Upper lobe of left lung (tissue), 6 donors: ENCODE data around the gene RGS19. TPM values are rescaled to one million over a fixed set of nuclear protein-coding genes. Genes with fewer than 3 reads are reported as not detected.
A peak's percentile ranks its signal among the peaks of the same experiment; 100 is the strongest.

Experiments
- ATAC-seq, 2 donors: fragments of 200-7000 bp; cut with Tn5 transposase; one replicate each; pipeline ENCODE4 v1.9.1; 2022; ENCODE audit warnings: mild to moderate bottlenecking in 2 of 2, moderate library complexity in 2 of 2; ENCODE audit not compliant: low FRiP score in 2 of 2
- DNase-seq, 2 donors: peaks; one replicate each; pipeline ENCODE4 v3.0.0-alpha.2; 2019 to 2020
- H3K27ac ChIP-seq, 4 donors: fragments of 200-600 bp; sonication (generic); one replicate each; pipeline ENCODE4 v1.5.1; 2016 to 2019
- H3K27me3 ChIP-seq, 4 donors: fragments of 200-600 bp; sonication (generic); one replicate each; pipeline ENCODE4 v1.5.1; 2017 to 2019
- H3K36me3 ChIP-seq, 4 donors: fragments of 200-600 bp; sonication (generic); one replicate each; pipeline ENCODE4 v1.5.1; 2016 to 2019
- H3K4me1 ChIP-seq, 4 donors: fragments of 200-600 bp; sonication (generic); one replicate each; pipeline ENCODE4 v1.5.1; 2018 to 2019
- H3K4me3 ChIP-seq, 4 donors: fragments of 200-600 bp; sonication (generic); one replicate each; pipeline ENCODE4 v1.5.1; 2017 to 2019; ENCODE audit warnings: mild to moderate bottlenecking in 2 of 4, moderate library complexity in 1 of 4
- H3K9me3 ChIP-seq, 4 donors: fragments of 200-600 bp; sonication (generic); one replicate each; pipeline ENCODE4 v1.5.1; 2018 to 2019
- CTCF ChIP-seq, 6 experiments: fragments of 450-650 bp in 4 of 6; fragments of 200-600 bp in 2 of 6; sonication (generic) in 2 of 6; IDR thresholded peaks; one replicate each; pipeline ENCODE4 v1.5.1; 2016 to 2019; ENCODE audit warnings: antibody characterized with exemption in 6 of 6
- EP300 ChIP-seq, 4 donors: sonication (generic); formaldehyde crosslinking; IDR thresholded peaks; one replicate each; pipeline ENCODE4 v1.5.1; 2017; ENCODE audit warnings: antibody characterized with exemption in 4 of 4, control low read depth in 2 of 4
- POLR2A ChIP-seq, 4 donors: fragments of 450-650 bp; IDR thresholded peaks; one replicate each; pipeline ENCODE4 v1.5.1; 2016 to 2017; ENCODE audit warnings: antibody characterized with exemption in 4 of 4, mild to moderate bottlenecking in 2 of 4
- POLR2AphosphoS5 ChIP-seq, 2 donors: sonication (generic); formaldehyde crosslinking; IDR thresholded peaks; one replicate each; pipeline ENCODE4 v1.5.1; 2017; ENCODE audit warnings: antibody characterized with exemption in 2 of 2
- WGBS, 2 donors: methylation state at CpG; one replicate each; pipeline ENCODE4 v1.1.5; 2017 to 2018; 5-methylcytosine and 5-hydroxymethylcytosine counted together
- total RNA-seq, 6 donors: library from RNA; depleted of rRNA in 4 of 6; stranded (reverse); fragments of >200 nt in 4 of 6; gene quantifications; one replicate each; pipeline versions ENCODE4 v1.1.0 to v1.2.1, GENCODE V29; 2016 to 2021
- donor health status: DM: no; HTN: no; CAD: no; lungs with moderate emphysema.
- donor health status: DM: no; HTN: yes; CAD: no; lungs with severe emphysema.

RGS19 gene
- total RNA-seq, 6 donors from 2014 or later, result 21.5 to 70.8 (median 55.6) TPM

- TF ChIP-seq POLR2AphosphoS5 (IDR thresholded peaks at IDR 0.05) (no peak), CTCF (IDR thresholded peaks at IDR 0.05) (no peak), POLR2A (IDR thresholded peaks at IDR 0.05) (no peak), EP300 (IDR thresholded peaks at IDR 0.05) (no peak)
- 76 to 85% methylated on average over 11 to 18 of the region's 25 CpGs for WGBS, 2 donors
- no peak for ATAC-seq
These were observed 25.5 kb upstream of the RGS19 start for GRCh38 chr20:64104667-64105451.

GRCh38 chr20:64103871-64104666 is 24.8 kb upstream of the RGS19 start:
- H3K27me3 ChIP-seq, result peaks cover 1 to 19% (median 12%) of the 10 kb centered on the region in 4 donors
- WGBS, 2 donors, result 59 to 69% methylated on average over 11 to 13 of the region's 20 CpGs
- no peak for ATAC-seq
- TF ChIP-seq POLR2A (IDR thresholded peaks at IDR 0.05) (no peak), EP300 (IDR thresholded peaks at IDR 0.05) (no peak), CTCF (IDR thresholded peaks at IDR 0.05) (no peak), POLR2AphosphoS5 (IDR thresholded peaks at IDR 0.05) (no peak)
- H3K36me3 ChIP-seq, result peaks cover 0 to 3% (median 0%) of the 10 kb centered on the region in 4 donors
- no peaks in the 10 kb centered on the region for H3K9me3 ChIP-seq
- peaks cover 10 to 14% (median 11%) of the 10 kb centered on the region in 4 donors for H3K4me1 ChIP-seq
- H3K4me3 ChIP-seq, result no peak overlapping the region
- DNase-seq, result peak in 1 of 2 donors; percentile 10
- H3K27ac ChIP-seq, result no peak overlapping the region

More at GRCh38 chr20:64104667-64105451, 25.5 kb upstream of the RGS19 start:
- Histone ChIP-seq H3K9me3 (no peaks in the 10 kb centered on the region), H3K4me1 (peaks cover 10 to 14% (median 11%) of the 10 kb centered on the region in 4 donors), H3K4me3 (no peak overlapping the region), H3K27ac (no peak overlapping the region), H3K36me3 (no peaks in the 10 kb centered on the region), H3K27me3 (peaks cover 1 to 19% (median 12%) of the 10 kb centered on the region in 4 donors)
- peak in 1 of 2 donors; percentile 12 for DNase-seq

GRCh38 chr20:64102647-64103354 is 23.5 kb upstream of the RGS19 start:
- DNase-seq, result no peak
- Histone ChIP-seq H3K9me3 (no peaks in the 10 kb centered on the region), H3K27me3 (peaks cover 1 to 19% (median 12%) of the 10 kb centered on the region in 4 donors), H3K27ac (no peak overlapping the region), H3K4me3 (peak overlapping the region in 1 of 4 donors; percentile 45), H3K36me3 (peaks cover 0 to 8% (median 3%) of the 10 kb centered on the region in 4 donors), H3K4me1 (peaks cover 10 to 14% (median 11%) of the 10 kb centered on the region in 4 donors)
- no peak for ATAC-seq
- TF ChIP-seq POLR2A (IDR thresholded peaks at IDR 0.05), result no peak
- no peak for TF ChIP-seq CTCF (IDR thresholded peaks at IDR 0.05)
- no peak for TF ChIP-seq EP300 (IDR thresholded peaks at IDR 0.05)
- TF ChIP-seq POLR2AphosphoS5 (IDR thresholded peaks at IDR 0.05), result no peak
- WGBS, 2 donors, result 22 to 33% methylated on average over 15 to 24 of the region's 30 CpGs

- H3K4me1 ChIP-seq, result peaks cover 10 to 14% (median 11%) of the 10 kb centered on the region in 4 donors
- peak overlapping the region in 3 of 4 donors; percentile 9 to 45 (median 44) for H3K4me3 ChIP-seq
- TF ChIP-seq POLR2A (IDR thresholded peaks at IDR 0.05), result no peak
- TF ChIP-seq CTCF (IDR thresholded peaks at IDR 0.05), result peak; percentile 48 to 70 (median 56)
- peaks cover 1 to 19% (median 12%) of the 10 kb centered on the region in 4 donors for H3K27me3 ChIP-seq
- H3K9me3 ChIP-seq, result no peaks in the 10 kb centered on the region
- ATAC-seq (peak in 1 of 2 donors; percentile 67), DNase-seq (peak in 1 of 2 donors; percentile 91)
- no peak overlapping the region for H3K27ac ChIP-seq
- WGBS, 2 donors, result 14 to 17% methylated on average over 13 to 26 of the region's 64 CpGs
- H3K36me3 ChIP-seq, result peaks cover 0 to 8% (median 3%) of the 10 kb centered on the region in 4 donors
These were observed 22.7 kb upstream of the RGS19 start for GRCh38 chr20:64101731-64102621.
